Caco-2 (cell line): Measurements from ENCODE around the gene ACP2. TPM values are rescaled to one million over a fixed set of nuclear protein-coding genes. Genes with fewer than 3 reads are reported as not detected.

ENCODE experiments used
- BruUV-seq: library from RNA; stranded (reverse); fragments of 400-500 nt; replicated peaks from 2 replicates; lab custom pipeline; 2021; lab: Mats Ljungman, UMichigan
- CTCF ChIA-PET: fragments of 300-600 bp; sonication (Branson Sonifier 250); formaldehyde crosslinking; loops from one replicate; lab custom pipeline; 2022; ENCODE audit warnings: antibody characterized with exemption; lab: Charles Lee
- POLR2A ChIA-PET: fragments of 300-600 bp; sonication (Branson Sonifier 250); formaldehyde crosslinking; loops from one replicate; lab custom pipeline; 2022; ENCODE audit warnings: antibody characterized with exemption; lab: Charles Lee
- DNase-seq, 2 experiments: peaks; one replicate each; pipeline versions ENCODE4 v3.0.0 to v3.0.0-alpha.2; 2020 to 2022
- H3K27me3 ChIP-seq: replicated peaks from 2 replicates; pipeline ENCODE4 v1.6.0; 2011; ENCODE audit warnings: low read length; ENCODE audit not compliant: control insufficient read depth, insufficient read depth
- H3K36me3 ChIP-seq: 2 replicates; pipeline ENCODE4 v1.5.1; 2011; ENCODE audit warnings: low read length; ENCODE audit not compliant: control insufficient read depth, insufficient read depth
- H3K4me1 ChIP-seq: fragments of 250-450 bp; sonication (Bioruptor Pico); 2 replicates; pipeline ENCODE4 v1.5.1; 2020; ENCODE audit warnings: mild to moderate bottlenecking
- H3K4me3 ChIP-seq: 2 replicates; pipeline ENCODE4 v1.5.1; 2011; ENCODE audit warnings: low read depth, mild to moderate bottlenecking, control low read depth, low read length
- H3K9me3 ChIP-seq: fragments of 250-450 bp; sonication (Bioruptor Pico); 2 replicates; pipeline ENCODE4 v1.5.1; 2020; ENCODE audit warnings: mild to moderate bottlenecking, moderate library complexity
- H3K27ac Mint-ChIP-seq: one replicate; pipeline ENCODE4 v1.8.0; 2022; ENCODE audit warnings: mixed read lengths; ENCODE audit not compliant: unreplicated experiment
- H3K27me3 Mint-ChIP-seq: one replicate; pipeline ENCODE4 v1.8.0; 2022; ENCODE audit warnings: mixed read lengths; ENCODE audit not compliant: insufficient read depth, unreplicated experiment
- H3K36me3 Mint-ChIP-seq: one replicate; pipeline ENCODE4 v1.8.0; 2022; ENCODE audit warnings: mild to moderate bottlenecking, mixed read lengths; ENCODE audit not compliant: insufficient read depth, unreplicated experiment
- H3K4me1 Mint-ChIP-seq: one replicate; pipeline ENCODE4 v1.8.0; 2022; ENCODE audit warnings: low read depth, mixed read lengths; ENCODE audit not compliant: unreplicated experiment
- H3K4me3 Mint-ChIP-seq: one replicate; pipeline ENCODE4 v1.8.0; 2022; ENCODE audit warnings: mild to moderate bottlenecking, moderate library complexity, mixed read lengths; ENCODE audit not compliant: unreplicated experiment
- H3K9me3 Mint-ChIP-seq: one replicate; pipeline ENCODE4 v1.8.0; 2022; ENCODE audit warnings: mixed read lengths; ENCODE audit not compliant: unreplicated experiment
- intact Hi-C: fragments of 100-400 bp; cut with micrococcal nuclease; formaldehyde crosslinking; loops from one replicate; pipeline ENCODE4 v1.10.0; 2022; ENCODE audit not compliant: unreplicated experiment
- total RNA-seq: library from RNA; stranded (reverse); gene quantifications from 2 replicates; pipeline ENCODE4 v1.2.3, GENCODE V29; 2022
- TF ChIP-seq, protein P1 (sequence below), 2 experiments: fragments of 200-600 bp in 1 of 2; IDR thresholded peaks; 1 replicate in 1 of 2; 2 replicates in 1 of 2; pipeline versions ENCODE4 v1.5.1 to v1.8.0; 2011 to 2022; ENCODE audit warnings: antibody characterized with exemption in 1 of 2, control low read depth in 1 of 2, inconsistent platforms in 1 of 2, low read depth in 1 of 2, low read length in 1 of 2, mild to moderate bottlenecking in 1 of 2, moderate library complexity in 1 of 2; ENCODE audit not compliant: insufficient read depth in 1 of 2, severe bottlenecking in 1 of 2, unreplicated experiment in 1 of 2

ACP2 gene
- total RNA-seq, 1 experiment from 2014 or later, result 44.7 TPM

DNA sequence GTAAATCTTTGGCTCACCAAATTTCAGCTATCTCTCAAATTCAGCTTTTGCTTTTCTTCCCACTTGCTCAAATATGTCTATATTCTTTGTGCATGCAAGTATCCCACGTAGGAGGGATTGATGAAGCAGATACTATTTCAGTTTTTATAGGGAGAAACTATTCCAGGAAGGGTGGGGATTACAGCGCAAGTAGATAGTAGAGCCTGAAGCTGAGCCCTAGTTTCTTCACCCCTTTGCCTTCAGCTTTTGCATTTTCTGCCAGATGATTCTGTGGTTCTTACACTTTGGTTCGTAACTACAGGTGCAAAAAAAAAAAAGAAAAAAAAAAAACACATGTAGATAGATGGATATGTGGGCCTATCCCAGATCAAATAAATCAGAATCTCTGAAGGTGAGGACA, 3.1 kb upstream of the ACP2 start:
- Mint-ChIP-seq H3K4me1 (peaks cover 28% of the 10 kb centered on the region), H3K27me3 (no peaks in the 10 kb centered on the region), H3K27ac (no peak overlapping the region), H3K9me3 (no peaks in the 10 kb centered on the region), H3K36me3 (peaks cover 8% of the 10 kb centered on the region), H3K4me3 (no peak overlapping the region)
- BruUV-seq, result no TSS peak
- Histone ChIP-seq H3K9me3 (no peaks in the 10 kb centered on the region), H3K27me3 (no peaks in the 10 kb centered on the region), H3K36me3 (peaks cover 1% of the 10 kb centered on the region; the same call in 1 of the 2 replicates), H3K4me3 (no peak overlapping the region), H3K4me1 (peaks cover 30% of the 10 kb centered on the region)
- DNase-seq, result no peak
- ChIA-PET CTCF (no interaction called here), POLR2A (interaction anchor here (0.6 to 1.8 kb wide), 2 partner anchors 37 to 175 kb away, joined by 4 to 6 read pairs; partner anchors contain the start of gene DDB2)
- intact Hi-C loops, result no loop called here
- TF ChIP-seq, protein P1, sequence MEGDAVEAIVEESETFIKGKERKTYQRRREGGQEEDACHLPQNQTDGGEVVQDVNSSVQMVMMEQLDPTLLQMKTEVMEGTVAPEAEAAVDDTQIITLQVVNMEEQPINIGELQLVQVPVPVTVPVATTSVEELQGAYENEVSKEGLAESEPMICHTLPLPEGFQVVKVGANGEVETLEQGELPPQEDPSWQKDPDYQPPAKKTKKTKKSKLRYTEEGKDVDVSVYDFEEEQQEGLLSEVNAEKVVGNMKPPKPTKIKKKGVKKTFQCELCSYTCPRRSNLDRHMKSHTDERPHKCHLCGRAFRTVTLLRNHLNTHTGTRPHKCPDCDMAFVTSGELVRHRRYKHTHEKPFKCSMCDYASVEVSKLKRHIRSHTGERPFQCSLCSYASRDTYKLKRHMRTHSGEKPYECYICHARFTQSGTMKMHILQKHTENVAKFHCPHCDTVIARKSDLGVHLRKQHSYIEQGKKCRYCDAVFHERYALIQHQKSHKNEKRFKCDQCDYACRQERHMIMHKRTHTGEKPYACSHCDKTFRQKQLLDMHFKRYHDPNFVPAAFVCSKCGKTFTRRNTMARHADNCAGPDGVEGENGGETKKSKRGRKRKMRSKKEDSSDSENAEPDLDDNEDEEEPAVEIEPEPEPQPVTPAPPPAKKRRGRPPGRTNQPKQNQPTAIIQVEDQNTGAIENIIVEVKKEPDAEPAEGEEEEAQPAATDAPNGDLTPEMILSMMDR (IDR thresholded peaks at IDR 0.05; ENCODE audit: insufficient read depth in 1 of 2, low read depth in 1 of 2, low read length in 1 of 2, severe bottlenecking in 1 of 2, unreplicated experiment in 1 of 2), result no peak

DNA sequence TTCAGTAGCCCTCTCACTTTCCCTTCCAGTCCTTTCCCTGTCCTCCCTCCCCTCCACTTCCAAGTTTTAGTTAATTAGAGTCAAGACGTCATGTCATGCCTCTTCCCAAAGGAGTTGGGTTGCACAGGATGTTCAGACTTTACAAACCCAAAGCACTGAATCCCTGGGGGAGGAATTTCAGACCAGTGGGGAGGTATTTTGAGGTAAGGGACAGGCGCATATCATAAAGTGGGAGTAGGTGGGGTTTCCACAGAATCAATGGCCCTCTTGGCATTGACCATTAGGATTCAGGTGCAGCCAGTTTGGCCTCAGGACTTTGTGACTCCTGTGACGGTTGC, 733 bp upstream of the ACP2 start:
- no peak for DNase-seq
- BruUV-seq, result no TSS peak
- H3K36me3 ChIP-seq, result 0 out of 2 replicates have a peak, but pooled peaks cover 2% of the 10 kb centered on the region
- no peaks in the 10 kb centered on the region for H3K27me3 ChIP-seq
- intact Hi-C loops, result loop anchor here (2.0 kb wide), 1 partner anchor 19 kb away; no protein-coding TSS in a partner anchor
- peak overlapping the region; percentile 64 for H3K4me3 ChIP-seq
- Mint-ChIP-seq H3K27ac (peak overlapping the region; percentile 99), H3K36me3 (peaks cover 15% of the 10 kb centered on the region), H3K9me3 (no peaks in the 10 kb centered on the region), H3K4me3 (peak overlapping the region; percentile 97), H3K4me1 (peaks cover 13% of the 10 kb centered on the region), H3K27me3 (no peaks in the 10 kb centered on the region)
- H3K4me1 ChIP-seq, result peaks cover 16% of the 10 kb centered on the region
- POLR2A ChIA-PET, result interaction anchor here (0.6 to 2.0 kb wide), 8 partner anchors 8 to 379 kb away, joined by 3 to 22 read pairs (median 6); partner anchors contain the start of genes DDB2 and NR1H3
- TF ChIP-seq, protein P1 (IDR thresholded peaks at IDR 0.05; ENCODE audit: insufficient read depth in 1 of 2, low read depth in 1 of 2, low read length in 1 of 2, severe bottlenecking in 1 of 2, unreplicated experiment in 1 of 2), result no peak
- CTCF ChIA-PET, result interaction anchor here (1.0 to 2.5 kb wide), 9 partner anchors 9 to 312 kb away, joined by 3 to 30 read pairs (median 5); partner anchors contain the start of genes CSTPP1 and NR1H3
- H3K9me3 ChIP-seq, result no peaks in the 10 kb centered on the region

- POLR2A ChIA-PET, result interaction anchor here (0.6 to 2.0 kb wide), 6 partner anchors 9 to 85 kb away, joined by 3 to 22 read pairs (median 10); partner anchors contain the start of genes DDB2, NR1H3 and PACSIN3
- peak overlapping the region; percentile 64 for H3K4me3 ChIP-seq
- H3K4me3 Mint-ChIP-seq, result peak overlapping the region; percentile 97
- no peaks in the 10 kb centered on the region for H3K27me3 ChIP-seq
- TF ChIP-seq, protein P1 (IDR thresholded peaks at IDR 0.05; ENCODE audit: insufficient read depth in 1 of 2, low read depth in 1 of 2, low read length in 1 of 2, severe bottlenecking in 1 of 2, unreplicated experiment in 1 of 2), result no peak
- DNase-seq, result no peak
- no peaks in the 10 kb centered on the region for H3K9me3 ChIP-seq
- BruUV-seq, result TSS peak; percentile 67
- CTCF ChIA-PET, result interaction anchor here (0.8 to 2.5 kb wide), 12 partner anchors 10 to 206 kb away, joined by 3 to 30 read pairs (median 4); partner anchors contain the start of gene NR1H3
- H3K9me3 Mint-ChIP-seq, result no peaks in the 10 kb centered on the region
- H3K4me1 ChIP-seq, result peaks cover 6% of the 10 kb centered on the region
- peak overlapping the region; percentile 99 for H3K27ac Mint-ChIP-seq
- no peaks in the 10 kb centered on the region for H3K27me3 Mint-ChIP-seq
- H3K36me3 Mint-ChIP-seq, result peaks cover 23% of the 10 kb centered on the region
- H3K4me1 Mint-ChIP-seq, result peaks cover 4% of the 10 kb centered on the region
- 0 out of 2 replicates have a peak, but pooled peaks cover 2% of the 10 kb centered on the region for H3K36me3 ChIP-seq
- intact Hi-C loops, result loop anchor here (1.0 to 2.0 kb wide), 3 partner anchors 9 to 72 kb away; partner anchors contain the start of genes ARFGAP2 and NR1H3
These were observed 330 bp downstream of the ACP2 start for GRCh38 chr11:47248304-47248663.
